Astrocyte of the spinal cord (primary cell): Measurements from ENCODE around the gene GNG7.
A peak's percentile ranks its signal among the peaks of the same experiment; 100 is the strongest.

Experiments used
- DNase-seq: peaks from one replicate; pipeline ENCODE4 v3.0.0; 2011; ENCODE audit warnings: low read depth, low spot score
- H3K4me3 ChIP-seq: 2 replicates; pipeline ENCODE4 v1.5.1; 2011; ENCODE audit warnings: low read depth, mild to moderate bottlenecking, low read length, moderate library complexity
- CTCF ChIP-seq: IDR thresholded peaks from 2 replicates; pipeline ENCODE4 v1.5.1; 2012; ENCODE audit warnings: low read depth, mild to moderate bottlenecking, low read length, inconsistent platforms
- in situ Hi-C: cut with HindIII; loops from 2 replicates; pipeline ENCODE4 v1.10.0; 2017; ENCODE audit warnings: low sequenced_read_pairs

The GNG7 gene

GRCh38 chr19:2478756-2479555, 223.5 kb downstream of the GNG7 start:
- peak; percentile 84 for DNase-seq
- in situ Hi-C loops: no loop called here
- H3K4me3 ChIP-seq: peak overlapping the region; percentile 95
- no peak for TF ChIP-seq CTCF

GRCh38 chr19:2478278-2478755, 224.2 kb downstream of the GNG7 start:
- H3K4me3 ChIP-seq: peak overlapping the region; percentile 95
- in situ Hi-C loops: no loop called here
- peak; percentile 17 for TF ChIP-seq CTCF
- DNase-seq: peak; percentile 71

- peak overlapping the region; percentile 95 for H3K4me3 ChIP-seq
- DNase-seq: peak; percentile 64
- in situ Hi-C loops: no loop called here
- no peak for TF ChIP-seq CTCF
Observed at GRCh38 chr19:2477732-2478191, 224.7 kb downstream of the GNG7 start.

- peak overlapping the region; percentile 95 for H3K4me3 ChIP-seq
- in situ Hi-C loops: no loop called here
- DNase-seq: peak; percentile 37
- TF ChIP-seq CTCF: no peak
Observed at GRCh38 chr19:2477141-2477710, 225.3 kb downstream of the GNG7 start.

- H3K4me3 ChIP-seq: peak overlapping the region; percentile 95
- in situ Hi-C loops: no loop called here
- peak; percentile 89 for DNase-seq
- no peak for TF ChIP-seq CTCF
Observed at GRCh38 chr19:2476451-2477140, 225.9 kb downstream of the GNG7 start.

- TF ChIP-seq CTCF: no peak
- in situ Hi-C loops: no loop called here
- peak; percentile 99 for DNase-seq
- H3K4me3 ChIP-seq: peak within 1 kb of the TSS; percentile 95
Observed at GRCh38 chr19:2475702-2476450, 226.6 kb downstream of the GNG7 start, which contains the start of gene GADD45B. Gene GADD45B, plus strand, starts transcription at chr19:2476127. Its CDS starts 232 bp downstream, at chr19:2476359.
